ENCODE results near the gene SEC14L1. TPM values are rescaled to one million over a fixed set of nuclear protein-coding genes. Genes with fewer than 3 reads are reported as not detected.
A peak's percentile ranks its signal among the peaks of the same experiment; 100 is the strongest.
"Not testable (repeated sequence)": the region's sequence is repeated elsewhere in the genome, so short reads cannot be mapped to it uniquely, and the experiment has no call there.

SEC14L1 gene
- total RNA-seq, 1 donor from 2014 or later: 144 TPM

DNA sequence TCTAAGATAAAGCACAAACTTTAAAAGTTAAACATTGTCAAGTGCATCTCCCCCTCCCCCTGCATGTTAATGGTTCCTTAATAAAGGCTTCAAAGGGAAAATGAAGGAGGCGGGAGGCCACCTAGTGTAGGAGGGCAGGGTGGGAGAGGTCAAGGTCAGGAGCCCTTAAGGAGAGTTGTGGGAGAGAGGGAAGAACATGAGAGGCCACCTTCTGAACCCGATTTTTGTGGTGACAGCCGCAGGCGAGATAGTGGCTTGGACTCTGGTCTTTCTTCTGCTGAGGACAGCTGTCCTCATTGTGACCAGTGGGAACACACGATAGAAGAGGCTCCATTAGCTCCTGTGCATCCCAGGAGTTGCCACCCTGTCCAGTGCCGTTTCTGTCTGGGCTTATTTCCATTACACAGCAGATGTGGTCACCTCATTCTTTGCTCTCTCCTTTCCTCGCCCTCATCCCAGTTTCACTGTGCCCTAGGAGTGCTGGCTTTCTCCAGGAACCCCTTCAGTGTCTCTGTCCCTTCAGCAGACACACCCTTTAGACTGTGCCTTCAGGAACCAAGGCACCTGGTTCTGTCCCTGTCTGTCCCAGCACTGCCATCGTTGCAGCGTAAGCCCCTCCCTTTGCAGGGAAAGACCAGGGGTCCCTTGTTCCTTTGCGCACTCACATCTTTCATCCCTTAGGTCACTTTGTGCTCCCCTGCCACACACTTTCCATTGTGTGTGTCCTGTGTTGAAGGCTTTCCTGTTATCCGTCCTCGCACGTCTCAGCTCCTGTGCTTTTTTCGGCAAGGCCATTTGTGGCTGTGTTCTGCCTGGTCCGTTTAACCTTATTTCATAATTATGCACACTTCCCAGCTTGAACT is 7.5 kb downstream of the SEC14L1 start:
- ATAC-seq (no peak), DNase-seq (peak; percentile 31)
- H3K9me3 ChIP-seq: no peaks in the 10 kb centered on the region
- H3K27ac ChIP-seq: peak overlapping the region; percentile 77
- peaks cover 74% of the 10 kb centered on the region for H3K4me1 ChIP-seq
- TF ChIP-seq, protein P1, sequence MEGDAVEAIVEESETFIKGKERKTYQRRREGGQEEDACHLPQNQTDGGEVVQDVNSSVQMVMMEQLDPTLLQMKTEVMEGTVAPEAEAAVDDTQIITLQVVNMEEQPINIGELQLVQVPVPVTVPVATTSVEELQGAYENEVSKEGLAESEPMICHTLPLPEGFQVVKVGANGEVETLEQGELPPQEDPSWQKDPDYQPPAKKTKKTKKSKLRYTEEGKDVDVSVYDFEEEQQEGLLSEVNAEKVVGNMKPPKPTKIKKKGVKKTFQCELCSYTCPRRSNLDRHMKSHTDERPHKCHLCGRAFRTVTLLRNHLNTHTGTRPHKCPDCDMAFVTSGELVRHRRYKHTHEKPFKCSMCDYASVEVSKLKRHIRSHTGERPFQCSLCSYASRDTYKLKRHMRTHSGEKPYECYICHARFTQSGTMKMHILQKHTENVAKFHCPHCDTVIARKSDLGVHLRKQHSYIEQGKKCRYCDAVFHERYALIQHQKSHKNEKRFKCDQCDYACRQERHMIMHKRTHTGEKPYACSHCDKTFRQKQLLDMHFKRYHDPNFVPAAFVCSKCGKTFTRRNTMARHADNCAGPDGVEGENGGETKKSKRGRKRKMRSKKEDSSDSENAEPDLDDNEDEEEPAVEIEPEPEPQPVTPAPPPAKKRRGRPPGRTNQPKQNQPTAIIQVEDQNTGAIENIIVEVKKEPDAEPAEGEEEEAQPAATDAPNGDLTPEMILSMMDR (IDR thresholded peaks at IDR 0.05): no peak
- H3K27me3 ChIP-seq: no peaks in the 10 kb centered on the region
- H3K36me3 ChIP-seq: peaks cover 42% of the 10 kb centered on the region
- peak overlapping the region; percentile 32 for H3K4me3 ChIP-seq
- intact Hi-C loops (cut with DNase I): loop anchor here (10.0 kb wide), 2 partner anchors 54 to 56 kb away; no protein-coding TSS in a partner anchor

DNA sequence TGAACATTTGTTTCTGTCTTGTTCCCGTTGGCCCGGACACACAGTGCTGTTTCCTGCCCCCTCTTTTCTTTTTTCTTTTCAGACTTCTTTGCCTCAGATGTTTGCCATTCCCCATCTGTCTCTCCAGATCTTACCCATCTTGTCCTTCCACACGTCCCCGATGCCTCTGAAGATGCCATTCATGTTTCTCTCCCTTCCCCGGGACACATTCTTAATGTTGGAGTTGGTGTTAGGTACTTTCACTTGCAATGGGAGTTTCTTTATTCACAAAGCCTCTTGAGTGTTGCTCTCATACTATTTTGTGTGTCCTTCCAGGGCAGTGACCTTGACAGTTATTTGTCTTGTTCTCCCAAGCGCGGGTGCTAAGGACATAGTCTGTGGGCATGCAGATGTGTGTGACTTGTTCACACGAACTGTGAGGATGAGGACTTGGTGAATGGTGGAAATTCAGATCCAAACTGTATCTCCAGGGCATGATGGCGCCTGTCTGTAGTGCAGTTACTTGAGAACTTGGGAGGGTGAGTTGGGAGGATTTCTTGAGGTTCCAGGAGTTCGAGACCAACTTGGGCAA is 8.3 kb downstream of the SEC14L1 start:
- ATAC-seq: no peak
- TF ChIP-seq, protein P1 (IDR thresholded peaks at IDR 0.05): no peak

DNA sequence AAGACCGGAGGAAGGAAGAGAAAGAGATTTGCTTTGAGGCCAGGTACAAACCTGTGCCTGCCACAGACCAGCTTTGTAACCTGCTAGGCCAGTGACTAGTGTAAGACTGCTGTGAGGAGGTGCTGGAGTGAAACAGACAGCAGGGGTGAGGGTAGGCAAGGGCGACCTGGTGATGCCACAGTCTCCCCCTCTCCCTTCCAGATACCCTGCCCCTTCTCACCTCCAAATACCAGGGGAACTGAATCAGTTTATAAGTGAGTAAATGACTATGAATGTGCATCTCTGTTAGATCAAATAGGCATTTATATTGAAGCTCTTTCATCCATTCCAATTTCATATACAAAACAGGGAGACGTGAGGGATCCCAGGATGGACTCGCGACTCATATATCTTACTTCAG is 9.4 kb downstream of the SEC14L1 start:
- Histone ChIP-seq H3K9me3 (no peaks in the 10 kb centered on the region), H3K4me1 (peaks cover 80% of the 10 kb centered on the region), H3K36me3 (peaks cover 28% of the 10 kb centered on the region), H3K4me3 (no peak overlapping the region), H3K27me3 (no peaks in the 10 kb centered on the region), H3K27ac (no peak overlapping the region)
- intact Hi-C loops (cut with DNase I): no loop called here
- DNase-seq (no peak), ATAC-seq (no peak)
- TF ChIP-seq, protein P1 (IDR thresholded peaks at IDR 0.05): no peak

More for the DNA sequence above, 8.3 kb downstream of the SEC14L1 start:
- Histone ChIP-seq H3K4me1 (peaks cover 81% of the 10 kb centered on the region), H3K27ac (peak overlapping the region; percentile 77), H3K9me3 (no peaks in the 10 kb centered on the region), H3K4me3 (no peak overlapping the region), H3K36me3 (peaks cover 35% of the 10 kb centered on the region), H3K27me3 (no peaks in the 10 kb centered on the region)
- no peak for DNase-seq
- intact Hi-C loops (cut with DNase I): loop anchor here (10.0 kb wide), 2 partner anchors 54 to 56 kb away; no protein-coding TSS in a partner anchor

DNA sequence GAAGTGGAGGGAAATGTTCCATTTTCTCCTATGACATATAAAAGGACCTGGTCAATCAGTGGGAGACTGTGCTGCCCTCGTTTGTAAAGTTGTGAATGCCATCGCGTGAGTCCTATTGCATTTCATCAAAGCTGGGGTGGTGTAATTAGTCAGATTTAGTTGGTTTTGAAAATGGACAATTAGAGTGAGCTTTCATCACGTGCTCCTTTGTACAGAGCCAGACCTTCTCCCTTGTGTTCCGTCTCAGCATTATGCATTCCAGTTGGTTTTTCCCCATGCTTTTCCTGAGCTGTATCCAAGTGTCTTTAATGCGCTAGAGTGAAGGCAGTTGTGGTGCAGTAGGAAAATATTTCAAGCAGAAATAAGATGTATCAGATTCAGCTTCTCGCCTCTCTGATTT is 10.4 kb downstream of the SEC14L1 start:
- no peak for ATAC-seq
- no peaks in the 10 kb centered on the region for H3K9me3 ChIP-seq
- no peak overlapping the region for H3K4me3 ChIP-seq
- no peak overlapping the region for H3K27ac ChIP-seq
- TF ChIP-seq, protein P1 (IDR thresholded peaks at IDR 0.05): no peak
- no peaks in the 10 kb centered on the region for H3K27me3 ChIP-seq
- H3K4me1 ChIP-seq: peaks cover 70% of the 10 kb centered on the region
- DNase-seq: no peak
- intact Hi-C loops (cut with DNase I): no loop called here
- H3K36me3 ChIP-seq: peaks cover 28% of the 10 kb centered on the region

DNA sequence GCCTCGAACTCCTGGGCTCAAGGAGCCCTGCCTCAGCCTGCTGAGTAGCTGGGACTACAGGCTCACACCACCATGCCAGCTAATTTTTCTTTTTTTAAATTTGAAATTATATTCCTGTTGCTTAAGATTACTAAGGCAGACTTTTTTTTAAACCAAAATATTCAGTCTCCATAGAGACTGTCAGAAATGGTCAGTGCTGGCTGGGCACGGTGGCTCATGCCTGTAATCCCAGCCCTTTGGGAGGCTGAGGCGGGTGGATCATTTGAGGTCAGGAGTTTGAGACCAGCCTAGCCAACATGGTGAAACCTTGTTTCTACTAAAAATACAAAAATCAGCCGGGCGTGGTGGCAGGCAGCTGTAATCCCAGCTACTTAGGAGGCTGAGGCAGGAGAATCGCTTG is 11.3 kb downstream of the SEC14L1 start:
- H3K36me3 ChIP-seq: peaks cover 24% of the 10 kb centered on the region
- H3K27ac ChIP-seq; H3K9me3 ChIP-seq; H3K27me3 ChIP-seq; ATAC-seq; H3K4me3 ChIP-seq; DNase-seq; intact Hi-C loops (cut with DNase I): not testable (repeated sequence)
- peaks cover 62% of the 10 kb centered on the region for H3K4me1 ChIP-seq

DNA sequence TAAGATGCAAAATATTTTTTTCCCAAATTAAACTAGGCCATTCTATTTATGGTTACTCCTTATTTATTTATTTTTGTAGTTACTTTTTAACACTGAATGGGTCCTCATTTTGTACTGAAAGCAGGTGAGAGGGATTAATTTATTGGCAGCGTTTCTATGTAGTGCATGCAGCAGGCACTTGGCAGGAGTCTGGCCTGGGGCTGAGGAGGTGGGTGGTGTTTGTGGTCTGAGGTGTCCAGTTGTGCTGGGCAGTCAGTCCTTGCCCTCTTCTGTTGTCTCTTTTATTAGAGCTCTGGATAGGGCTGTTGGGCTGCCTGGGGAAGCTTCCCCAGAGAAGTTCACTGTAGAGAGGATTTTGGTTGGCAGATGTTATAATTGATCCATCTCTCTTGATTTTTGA is 12.7 kb downstream of the SEC14L1 start:
- Histone ChIP-seq H3K9me3 (no peaks in the 10 kb centered on the region), H3K27me3 (no peaks in the 10 kb centered on the region), H3K36me3 (peaks cover 14% of the 10 kb centered on the region), H3K4me1 (peaks cover 56% of the 10 kb centered on the region), H3K27ac (no peak overlapping the region), H3K4me3 (no peak overlapping the region)
- no peak for DNase-seq
- TF ChIP-seq, protein P1 (IDR thresholded peaks at IDR 0.05): no peak
- intact Hi-C loops (cut with DNase I): no loop called here
- peak; percentile 16 for ATAC-seq

Measured in upper lobe of right lung (tissue), 1 donor.